ENCODE measurements around the gene SNU13.
"Not testable (repeated sequence)": the region's sequence is repeated elsewhere in the genome, so short reads cannot be mapped to it uniquely, and the experiment has no call there.

SNU13 gene

GRCh38 chr22:41676134-41676533, 12.5 kb downstream of the SNU13 start:
- DNase-seq = no peak

- no peak for DNase-seq
Measured at GRCh38 chr22:41674846-41675340, 13.8 kb downstream of the SNU13 start.

GRCh38 chr22:41672780-41673509, 15.7 kb downstream of the SNU13 start:
- no peak for DNase-seq

- not testable (repeated sequence) for DNase-seq
Measured at GRCh38 chr22:41672096-41672495, 16.6 kb downstream of the SNU13 start.

- DNase-seq = no peak
Measured at GRCh38 chr22:41668971-41669911, 19.4 kb downstream of the SNU13 start.

- DNase-seq = no peak
Measured at GRCh38 chr22:41664951-41665350, 23.7 kb downstream of the SNU13 start.

- DNase-seq = no peak
Measured at GRCh38 chr22:41664490-41664889, 24.2 kb downstream of the SNU13 start.

- DNase-seq = not testable (repeated sequence)
Measured at GRCh38 chr22:41663594-41663993, 25.1 kb downstream of the SNU13 start.

GRCh38 chr22:41661713-41662112, 27.0 kb downstream of the SNU13 start:
- DNase-seq = no peak

- no peak for DNase-seq
Measured at GRCh38 chr22:41661088-41661487, 27.6 kb downstream of the SNU13 start.

- DNase-seq = no peak
Measured at GRCh38 chr22:41660416-41660815, 28.3 kb downstream of the SNU13 start.

- DNase-seq = no peak
Measured at GRCh38 chr22:41659941-41660340, 28.7 kb downstream of the SNU13 start.

GRCh38 chr22:41658869-41659268, 29.8 kb downstream of the SNU13 start:
- no peak for DNase-seq

GRCh38 chr22:41657709-41658108, 31.0 kb downstream of the SNU13 start:
- DNase-seq = no peak

GRCh38 chr22:41656556-41656955, 32.1 kb downstream of the SNU13 start:
- no peak for DNase-seq

GRCh38 chr22:41654322-41654721, 34.3 kb downstream of the SNU13 start:
- DNase-seq = no peak

- DNase-seq = no peak
Measured at GRCh38 chr22:41650821-41651220, 37.8 kb downstream of the SNU13 start.

- DNase-seq = no peak
Measured at GRCh38 chr22:41650229-41650628, 38.4 kb downstream of the SNU13 start.

GRCh38 chr22:41648432-41648831, 40.2 kb downstream of the SNU13 start:
- DNase-seq = no peak

GRCh38 chr22:41647771-41648170, 40.9 kb downstream of the SNU13 start:
- no peak for DNase-seq

- no peak for DNase-seq
Measured at GRCh38 chr22:41642331-41643110, 46.1 kb downstream of the SNU13 start.

- DNase-seq = no peak
Measured at GRCh38 chr22:41641854-41642253, 46.8 kb downstream of the SNU13 start.

- DNase-seq = no peak
Measured at GRCh38 chr22:41638748-41639147, 49.9 kb downstream of the SNU13 start.
